Keratinocyte (primary cell): ENCODE measurements around the gene NLGN1. TPM values are rescaled to one million over a fixed set of nuclear protein-coding genes. Genes with fewer than 3 reads are reported as not detected.

Experiments used
- DNase-seq: peaks from one replicate; pipeline ENCODE4 v3.0.0-alpha.2; 2011; ENCODE audit warnings: low read depth, missing footprints, low spot score
- FAIRE-seq: peaks from 2 replicates; lab custom pipeline; 2011; peaks lifted over from hg19 to GRCh38; lab: Jason Lieb, UNC
- H2AFZ ChIP-seq: 2 replicates; pipeline ENCODE4 v1.6.0; 2012; ENCODE audit warnings: low read length, control low read depth, inconsistent platforms; ENCODE audit not compliant: control insufficient read depth
- H3K27ac ChIP-seq: 2 replicates; pipeline ENCODE4 v1.5.1; 2011; ENCODE audit warnings: low read length; ENCODE audit not compliant: control insufficient read depth, insufficient read depth
- H3K27me3 ChIP-seq: 3 replicates; pipeline ENCODE4 v1.6.0; 2011; ENCODE audit warnings: low read length; ENCODE audit not compliant: control insufficient read depth, insufficient read depth; ENCODE audit errors: extremely low read depth
- H3K36me3 ChIP-seq, 2 experiments: 2 replicates in 1 of 2; 3 replicates in 1 of 2; pipeline ENCODE4 v1.5.1; 2011; ENCODE audit warnings: low read length in 2 of 2, mild to moderate bottlenecking in 1 of 2; ENCODE audit not compliant: control insufficient read depth in 2 of 2, insufficient read depth in 2 of 2; ENCODE audit errors: extremely low read depth in 1 of 2
- H3K4me1 ChIP-seq: 3 replicates; pipeline ENCODE4 v1.5.1; 2011; ENCODE audit warnings: low read length; ENCODE audit not compliant: control insufficient read depth, insufficient read depth; ENCODE audit errors: extremely low read depth
- H3K4me2 ChIP-seq: 3 replicates; pipeline ENCODE4 v1.6.0; 2011; ENCODE audit warnings: low read depth, low read length; ENCODE audit not compliant: control insufficient read depth, insufficient read depth; ENCODE audit errors: extremely low read depth
- H3K4me3 ChIP-seq, 3 experiments: fragments of 200-600 bp in 1 of 3; sonication (generic) in 1 of 3; 2 replicates in 2 of 3; 3 replicates in 1 of 3; pipeline ENCODE4 v1.5.1; 2011 to 2016; ENCODE audit warnings: low read length in 3 of 3, mild to moderate bottlenecking in 3 of 3, control low read depth in 2 of 3, inconsistent platforms in 1 of 3, low read depth in 1 of 3, mixed read lengths in 1 of 3, mixed run types in 1 of 3, moderate library complexity in 1 of 3; ENCODE audit not compliant: control insufficient read depth in 2 of 3, insufficient read depth in 2 of 3; ENCODE audit errors: extremely low read depth in 1 of 3
- H3K79me2 ChIP-seq: 2 replicates; pipeline ENCODE4 v1.6.0; 2012; ENCODE audit warnings: low read length; ENCODE audit not compliant: control insufficient read depth, insufficient read depth
- H3K9ac ChIP-seq: 3 replicates; pipeline ENCODE4 v1.6.0; 2011; ENCODE audit warnings: low read length; ENCODE audit not compliant: control insufficient read depth, insufficient read depth; ENCODE audit errors: extremely low read depth
- H3K9me1 ChIP-seq: 3 replicates; pipeline ENCODE4 v1.6.0; 2011; ENCODE audit warnings: low read length; ENCODE audit not compliant: control insufficient read depth, insufficient read depth; ENCODE audit errors: extremely low read depth
- H3K9me3 ChIP-seq: 2 replicates; pipeline ENCODE4 v1.5.1; 2012; ENCODE audit warnings: low read depth, low read length; ENCODE audit not compliant: control insufficient read depth
- H4K20me1 ChIP-seq: 3 replicates; pipeline ENCODE4 v1.6.0; 2011; ENCODE audit warnings: low read length; ENCODE audit not compliant: control insufficient read depth, insufficient read depth; ENCODE audit errors: extremely low read depth
- CTCF ChIP-seq, 3 experiments: IDR thresholded peaks in 1 of 3; conservative IDR thresholded peaks in 1 of 3; optimal IDR thresholded peaks in 1 of 3; 2 replicates in 2 of 3; 3 replicates in 1 of 3; pipeline versions ENCODE3 to v1.5.1; 2011; ENCODE audit warnings: low read length in 3 of 3, mild to moderate bottlenecking in 3 of 3, moderate library complexity in 2 of 3, control low read depth in 1 of 3, inconsistent platforms in 1 of 3; ENCODE audit not compliant: insufficient read depth in 2 of 3; ENCODE audit errors: extremely low read depth in 1 of 3
- EZH2 ChIP-seq: IDR thresholded peaks from one replicate; pipeline ENCODE4 v1.6.1; 2012; ENCODE audit warnings: inconsistent platforms, mild to moderate bottlenecking, low read length, moderate library complexity
- dilution Hi-C: fragments of 300-500 bp; cut with MboI; formaldehyde crosslinking; loops from one replicate; pipeline ENCODE4 v1.7.0; 2020; ENCODE audit warnings: low sequenced_read_pairs; ENCODE audit not compliant: extremely low pct_ligation_motif_present
- polyA plus RNA-seq, 5 experiments: library from polyadenylated mRNA; depleted of rRNA in 3 of 5; stranded (reverse) in 3 of 5; stranded (forward) in 1 of 5; unstranded in 1 of 5; fragments of >200 nt; gene quantifications; 1 replicate in 1 of 5; 2 replicates in 3 of 5; 3 replicates in 1 of 5; pipeline versions ENCODE4 v1.2.1 to v1.2.3, GENCODE V29; 2011 to 2012; ENCODE audit warnings: missing spikeins in 2 of 5, low read depth in 1 of 5, low replicate concordance in 1 of 5

Gene NLGN1
- polyA plus RNA-seq, 1 donor (not counting 4 experiments of a cell fraction or from before 2014, with no cell fraction given), result not detected

- TF ChIP-seq EZH2 (no peak), CTCF (optimal IDR thresholded peaks at IDR 0.05 in 1 of 3, IDR thresholded peaks at IDR 0.05 in 1 of 3, conservative IDR thresholded peaks at IDR 0.05 in 1 of 3; ENCODE audit: extremely low read depth in 1 of 3, insufficient read depth in 2 of 3, low read length in 3 of 3) (no peak)
- H4K20me1 ChIP-seq, result no peaks in the 10 kb centered on the region
- H3K9ac ChIP-seq, result no peak overlapping the region
- H2AFZ ChIP-seq, result no peak overlapping the region
- FAIRE-seq (no peak), DNase-seq (no peak)
- H3K9me3 ChIP-seq, result no peaks in the 10 kb centered on the region
- H3K79me2 ChIP-seq, result no peaks in the 10 kb centered on the region
- dilution Hi-C loops, result no loop called here
- no peaks in the 10 kb centered on the region for H3K36me3 ChIP-seq
- no peak overlapping the region for H3K4me3 ChIP-seq
- no peak overlapping the region for H3K4me2 ChIP-seq
- H3K27me3 ChIP-seq, result no peaks in the 10 kb centered on the region
- no peaks in the 10 kb centered on the region for H3K9me1 ChIP-seq
- H3K27ac ChIP-seq, result no peak overlapping the region
- peaks cover 8% of the 10 kb centered on the region for H3K4me1 ChIP-seq
Observed at GRCh38 chr3:173889596-173889995, 492.1 kb downstream of the NLGN1 start.

GRCh38 chr3:173890091-173890490, 492.5 kb downstream of the NLGN1 start:
- dilution Hi-C loops, result no loop called here
- Histone ChIP-seq H3K27me3 (no peaks in the 10 kb centered on the region), H3K9me3 (no peaks in the 10 kb centered on the region), H3K4me3 (no peak overlapping the region), H3K4me2 (no peak overlapping the region), H2AFZ (no peak overlapping the region), H3K4me1 (peaks cover 8% of the 10 kb centered on the region), H4K20me1 (no peaks in the 10 kb centered on the region), H3K27ac (no peak overlapping the region), H3K36me3 (no peaks in the 10 kb centered on the region), H3K79me2 (no peaks in the 10 kb centered on the region), H3K9ac (no peak overlapping the region), H3K9me1 (no peaks in the 10 kb centered on the region)
- FAIRE-seq (no peak), DNase-seq (no peak)
- TF ChIP-seq CTCF (optimal IDR thresholded peaks at IDR 0.05 in 1 of 3, IDR thresholded peaks at IDR 0.05 in 1 of 3, conservative IDR thresholded peaks at IDR 0.05 in 1 of 3; ENCODE audit: extremely low read depth in 1 of 3, insufficient read depth in 2 of 3, low read length in 3 of 3), result no peak
- TF ChIP-seq EZH2, result no peak
